NCI-H2029 treated with DMSO at 0.1 percent for 48 hours (cell line): ENCODE measurements around the gene KYNU.
"Not testable (repeated sequence)": the region's sequence is repeated elsewhere in the genome, so short reads cannot be mapped to it uniquely, and the experiment has no call there.

Source experiments
- DNase-seq: peaks from one replicate; lab custom pipeline; 2025; lab: John Stamatoyannopoulos, UW

The KYNU gene

DNA sequence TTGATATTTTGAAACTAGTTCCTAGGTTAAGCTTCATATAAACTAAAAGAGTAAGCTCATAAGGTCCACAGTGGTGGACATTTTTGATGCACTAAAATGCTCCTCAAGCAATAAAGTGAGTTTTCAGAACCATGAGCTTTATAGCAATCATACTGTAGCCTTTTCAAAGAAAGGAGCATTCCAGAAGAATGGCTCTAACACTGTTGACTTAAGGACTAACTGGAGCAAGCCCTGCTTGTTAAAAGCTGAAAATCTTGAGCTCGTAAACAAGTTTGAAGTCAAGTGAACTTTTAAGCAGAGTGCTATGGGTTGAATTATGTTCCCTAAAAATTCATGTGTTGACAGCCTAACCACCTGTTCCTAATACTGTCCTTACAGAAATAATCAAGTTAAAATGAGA lies 38.0 kb downstream of the KYNU start:
- DNase-seq = no peak

DNA sequence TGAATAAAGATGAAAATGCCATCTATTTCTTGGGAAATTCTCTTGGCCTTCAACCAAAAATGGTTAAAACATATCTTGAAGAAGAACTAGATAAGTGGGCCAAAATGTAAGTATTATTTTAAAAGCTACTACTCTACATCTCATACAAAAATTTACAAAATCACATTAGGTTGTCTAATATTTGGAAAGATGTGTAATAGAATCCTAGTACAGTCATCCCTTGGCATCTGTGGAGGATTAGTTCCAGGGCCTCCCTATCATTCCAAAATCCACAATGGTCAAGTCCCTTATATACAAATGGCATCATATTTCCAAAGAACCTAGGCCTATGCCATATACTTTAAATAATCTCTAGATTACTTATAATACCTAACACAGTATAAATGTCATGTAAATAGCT lies 41.2 kb downstream of the KYNU start:
- DNase-seq = no peak

DNA sequence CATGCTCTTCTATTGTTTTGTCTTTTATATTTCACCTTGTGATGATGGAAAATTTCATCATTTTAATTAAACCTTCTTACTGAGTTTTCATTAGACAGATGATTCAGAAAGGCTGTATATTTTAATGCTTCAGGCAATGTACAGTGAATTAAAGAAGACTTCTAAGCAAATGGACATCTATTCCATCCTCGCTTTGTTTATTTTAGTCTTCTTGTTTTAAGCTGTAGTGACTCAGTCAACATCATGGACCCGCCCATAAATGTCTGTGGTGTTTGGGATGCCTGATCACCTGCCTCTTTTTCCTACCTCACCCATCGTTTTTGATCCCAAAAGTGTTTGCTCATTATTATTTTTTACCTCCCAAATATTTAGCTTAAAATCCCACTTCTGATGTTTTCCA lies 43.1 kb downstream of the KYNU start:
- no peak for DNase-seq

DNA sequence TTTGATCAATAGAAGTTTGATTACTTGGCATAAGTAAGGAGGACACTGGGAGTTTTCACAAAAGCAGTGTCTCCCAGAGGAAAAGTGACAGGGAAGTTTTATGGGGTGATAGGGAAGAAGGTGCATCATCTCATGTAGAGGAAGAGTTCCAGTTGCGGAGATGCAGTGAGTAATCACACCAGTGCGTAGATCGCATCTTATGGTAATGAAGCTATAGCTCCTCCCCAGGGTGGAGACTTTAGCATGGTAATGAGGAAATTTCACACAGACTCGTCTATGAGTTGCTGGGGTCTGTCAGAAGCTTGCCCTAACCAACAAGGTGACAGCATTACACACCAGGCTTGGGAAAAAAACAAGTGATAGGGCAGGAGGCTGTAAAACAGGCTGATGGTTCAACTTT lies 49.0 kb downstream of the KYNU start:
- DNase-seq = no peak

DNA sequence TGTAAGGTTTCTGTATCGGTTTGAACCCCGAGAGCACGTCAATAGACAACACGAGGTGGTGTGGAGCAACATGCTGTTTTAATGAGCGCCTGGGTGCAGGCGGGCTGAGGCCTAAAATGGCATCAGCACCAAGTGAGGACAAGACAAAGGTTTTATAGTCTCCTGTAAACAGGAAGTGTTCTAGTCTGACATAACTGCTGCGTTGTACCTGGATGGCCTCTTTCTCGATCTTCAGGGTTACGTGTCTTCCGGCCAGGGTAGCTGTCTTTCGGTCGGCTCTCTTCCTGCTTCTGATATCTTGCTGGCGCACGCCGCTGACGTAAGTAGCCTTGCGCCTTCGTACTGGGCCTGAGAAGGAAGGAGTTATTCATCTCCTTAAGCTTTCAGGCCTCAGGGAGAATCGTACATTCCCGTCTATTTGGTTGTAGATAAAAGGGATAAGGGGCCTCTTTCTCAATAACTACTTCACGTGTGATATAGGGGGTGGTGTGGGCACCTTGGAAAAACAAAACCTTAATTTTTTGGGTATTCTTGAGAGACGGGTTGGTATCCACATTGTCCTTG lies 53.5 kb downstream of the KYNU start:
- peak; percentile 0 for DNase-seq

DNA sequence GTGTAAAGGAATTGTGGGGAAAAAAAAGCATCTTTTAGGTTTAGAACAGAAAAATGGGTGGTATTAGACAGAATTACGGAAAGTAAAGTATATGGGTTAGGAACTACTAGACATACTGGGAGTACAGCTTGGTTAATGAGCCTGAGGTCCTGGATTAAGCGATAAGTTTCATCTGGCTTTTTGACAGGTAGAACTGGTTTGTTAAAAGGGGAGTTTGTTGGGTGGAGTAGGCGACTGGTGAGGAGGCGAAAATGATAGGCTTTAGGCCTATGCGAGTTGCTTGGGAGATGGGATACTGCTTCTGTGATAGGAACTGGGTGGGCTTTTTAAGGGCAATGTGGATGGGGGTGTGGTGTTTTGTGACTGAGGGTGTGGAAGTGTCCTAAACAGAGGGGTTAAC lies 56.5 kb downstream of the KYNU start:
- no peak for DNase-seq

DNA sequence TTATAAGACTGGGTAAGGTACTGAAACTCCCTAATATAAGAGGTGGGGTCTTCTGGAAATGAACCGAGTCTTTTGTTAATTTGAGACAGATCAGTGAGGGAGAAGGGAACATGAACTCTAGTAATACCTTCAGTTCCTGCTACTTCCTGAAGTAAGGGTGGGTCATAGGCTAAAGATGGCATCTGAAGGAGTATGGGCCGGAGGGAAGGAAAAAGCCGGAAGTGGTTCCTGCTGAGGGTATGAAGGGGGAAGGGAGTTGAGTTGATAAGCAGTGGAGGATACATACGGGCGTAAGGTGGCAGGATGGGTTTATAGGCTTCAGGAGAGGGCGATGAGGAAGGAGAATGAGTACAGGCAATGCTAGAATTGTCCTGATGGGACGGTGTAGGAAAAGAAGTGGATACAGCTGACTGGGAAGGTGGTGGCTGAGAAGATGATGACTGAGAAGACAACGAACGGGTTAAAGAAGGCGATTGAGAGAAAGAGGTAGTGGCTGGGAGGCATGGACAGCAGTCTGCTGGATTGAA lies 58.2 kb downstream of the KYNU start:
- DNase-seq = no peak

DNA sequence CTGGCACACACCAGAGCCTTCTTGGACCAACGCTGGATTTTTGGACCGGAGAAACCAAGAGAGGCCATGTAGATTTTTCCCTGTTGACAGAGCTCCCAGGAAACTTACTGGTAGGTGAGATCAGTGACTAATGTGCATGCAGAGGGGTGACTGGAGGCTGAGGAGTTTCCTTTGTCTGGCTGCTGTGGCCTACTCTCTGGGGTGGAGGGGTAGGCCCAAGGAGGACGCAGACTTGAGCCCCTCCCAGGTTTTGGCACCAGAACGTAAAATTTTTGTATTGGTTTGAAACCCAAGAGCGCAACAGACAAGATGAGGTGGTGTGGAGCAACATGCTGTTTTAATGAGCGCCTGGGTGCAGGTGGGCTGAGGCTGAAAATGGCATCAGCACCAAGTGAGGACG lies 59.2 kb downstream of the KYNU start:
- DNase-seq = no peak

DNA sequence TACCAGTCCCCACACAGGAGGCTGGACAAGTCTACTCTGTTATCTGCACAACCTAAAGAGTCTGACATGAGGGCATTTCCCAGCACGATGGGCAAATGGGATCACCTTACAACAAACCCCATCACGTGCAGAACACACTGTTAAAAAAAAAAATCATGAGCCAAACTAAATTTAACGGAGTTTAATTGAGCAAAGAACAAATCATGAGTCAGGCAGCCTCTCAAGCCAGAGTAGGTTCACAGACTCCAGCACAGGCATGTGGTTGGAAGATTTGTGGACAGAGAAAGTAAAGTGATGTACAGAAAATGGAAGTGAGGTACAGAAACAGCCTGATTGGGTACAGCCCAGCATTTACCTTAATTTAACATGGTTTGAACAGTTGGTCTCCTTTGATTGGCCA lies 59.9 kb downstream of the KYNU start:
- no peak for DNase-seq

DNA sequence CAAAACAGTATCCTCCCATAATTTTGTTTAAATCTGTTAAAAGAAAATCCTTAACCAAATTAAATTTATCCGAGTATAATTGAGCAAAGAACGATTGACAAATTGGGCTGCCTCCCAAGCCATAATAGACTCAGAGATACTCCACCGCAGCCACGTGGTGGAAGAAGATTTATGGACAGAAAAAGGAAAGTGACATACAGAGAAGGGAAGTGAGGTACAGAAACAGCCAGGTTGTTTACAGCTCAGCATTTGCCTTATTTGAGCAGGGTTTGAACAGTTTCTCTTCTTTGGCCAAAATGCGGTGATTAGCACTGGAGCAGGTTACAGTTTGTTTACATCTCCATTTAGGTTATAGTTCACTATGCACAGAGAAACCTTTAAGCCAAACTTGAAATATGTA lies 60.8 kb downstream of the KYNU start:
- DNase-seq = no peak

DNA sequence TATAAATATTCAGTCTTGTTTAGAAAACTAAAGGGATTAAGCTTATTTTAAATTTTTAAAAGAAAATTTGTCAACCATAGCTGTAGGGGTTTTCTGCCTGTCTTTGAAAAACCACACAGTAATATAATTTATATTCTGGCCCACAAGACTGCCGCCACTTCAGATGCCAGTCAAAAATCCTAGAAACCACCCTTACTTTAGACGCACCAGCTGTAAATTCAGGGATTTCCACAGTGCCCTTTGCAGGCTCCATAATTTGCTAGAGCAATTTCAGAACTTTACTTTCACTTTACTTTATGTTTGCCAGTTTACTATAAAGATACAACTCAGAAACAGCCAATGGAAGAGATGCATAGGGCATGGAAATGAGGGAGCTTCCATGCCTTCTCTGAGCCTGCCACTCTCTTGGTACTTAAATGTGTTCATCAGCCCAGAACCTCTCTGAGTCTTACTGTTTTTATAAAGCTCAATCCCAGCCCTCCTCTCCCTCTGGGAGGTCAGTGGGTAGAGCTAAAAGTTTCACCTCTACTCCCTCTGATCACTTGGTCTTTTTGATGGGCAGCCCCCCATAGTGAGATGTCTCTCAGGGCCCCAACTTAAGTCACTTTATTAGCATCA lies 63.3 kb downstream of the KYNU start:
- no peak for DNase-seq

DNA sequence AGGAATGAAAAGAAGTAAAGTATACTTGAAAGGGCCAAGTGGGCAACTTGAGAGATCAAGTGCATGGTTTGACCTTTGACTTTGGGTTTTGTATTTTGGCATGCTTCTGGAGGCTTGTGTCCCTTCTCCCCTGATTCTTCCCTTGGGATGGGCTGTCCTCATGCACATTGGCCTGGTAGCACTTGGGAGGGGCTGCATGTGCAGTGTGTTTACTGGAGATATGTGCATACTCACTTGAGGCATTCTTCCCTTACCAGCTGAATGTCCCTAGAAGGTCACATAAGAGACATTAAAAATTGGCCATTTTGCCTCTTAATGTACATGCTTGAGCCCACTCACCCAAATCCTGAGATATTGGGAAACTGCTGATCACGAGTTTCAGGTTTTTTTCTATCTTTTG lies 65.2 kb downstream of the KYNU start:
- DNase-seq = no peak

DNA sequence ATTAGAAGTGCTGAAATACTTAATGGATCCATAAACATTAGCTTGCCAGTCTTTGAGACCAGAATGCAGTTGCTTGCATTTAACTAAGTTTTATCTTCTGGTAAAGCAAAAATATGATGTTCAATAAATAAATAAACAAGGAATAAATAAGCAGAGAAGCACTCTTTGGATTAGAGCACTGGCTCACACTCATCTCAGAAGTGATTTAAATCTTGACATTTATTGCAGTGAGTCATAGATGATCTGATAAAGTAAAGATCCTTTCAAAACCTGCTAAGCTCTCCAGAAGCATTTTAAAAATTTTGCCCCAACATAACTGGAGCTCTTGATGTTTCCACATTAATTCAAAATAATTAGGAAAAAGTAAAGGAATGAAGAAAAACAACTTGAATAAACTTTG lies 66.8 kb downstream of the KYNU start:
- DNase-seq = no peak

DNA sequence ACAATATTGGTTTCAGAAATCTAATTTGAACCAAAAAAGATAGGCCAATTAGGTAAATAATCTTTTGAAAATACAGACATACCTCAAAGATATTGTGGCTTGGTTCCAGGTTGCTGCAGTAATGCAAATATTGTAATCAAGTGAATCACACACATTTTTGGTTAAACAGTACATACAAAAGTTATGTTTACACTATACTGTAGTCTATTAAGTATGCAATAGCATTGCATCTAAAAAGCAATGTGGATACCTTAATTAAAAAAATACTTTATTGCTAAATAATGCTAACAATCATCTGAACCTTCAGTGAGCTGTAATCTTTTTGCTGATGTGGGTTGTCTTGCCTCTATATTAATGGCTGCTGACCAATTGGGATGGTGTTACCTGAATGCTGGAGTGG lies 67.3 kb downstream of the KYNU start:
- no peak for DNase-seq

DNA sequence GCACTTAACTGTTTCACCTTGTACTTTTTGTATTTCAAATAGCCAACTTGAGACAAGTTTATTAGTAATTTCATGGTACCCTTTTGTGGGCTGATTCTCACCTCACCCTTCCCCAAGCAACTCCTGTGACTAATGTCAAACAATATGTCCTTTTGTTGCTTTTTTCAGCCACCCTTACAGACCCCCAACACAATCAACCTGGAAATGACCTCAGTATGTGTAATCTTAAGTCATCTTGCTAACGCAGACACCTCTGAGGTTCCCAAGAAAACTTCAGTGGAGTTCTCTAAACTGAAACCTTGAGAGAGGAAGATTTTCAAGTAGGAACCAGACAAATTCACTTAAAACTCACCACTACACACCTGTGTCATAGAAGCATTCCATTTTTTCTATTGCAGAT lies 69.5 kb downstream of the KYNU start:
- no peak for DNase-seq

DNA sequence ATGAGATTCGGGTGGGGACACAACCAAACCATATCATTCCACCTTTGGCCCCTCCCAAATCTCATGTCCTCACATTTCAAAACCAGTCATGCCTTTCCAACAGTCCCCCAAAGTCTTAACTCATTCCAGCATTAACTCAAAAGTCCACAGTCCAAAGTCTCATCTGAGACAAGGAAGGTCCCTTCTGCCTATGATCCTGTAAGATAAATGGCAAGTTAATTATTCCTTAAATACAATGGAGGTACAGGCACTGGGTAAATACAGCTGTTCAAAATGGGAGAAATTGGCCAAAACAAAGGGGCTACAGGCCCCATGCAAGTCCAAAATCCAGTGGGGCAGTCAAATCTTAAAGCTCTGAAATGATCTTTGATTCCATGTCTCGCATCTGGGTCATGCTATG lies 71.3 kb downstream of the KYNU start:
- not testable (repeated sequence) for DNase-seq

DNA sequence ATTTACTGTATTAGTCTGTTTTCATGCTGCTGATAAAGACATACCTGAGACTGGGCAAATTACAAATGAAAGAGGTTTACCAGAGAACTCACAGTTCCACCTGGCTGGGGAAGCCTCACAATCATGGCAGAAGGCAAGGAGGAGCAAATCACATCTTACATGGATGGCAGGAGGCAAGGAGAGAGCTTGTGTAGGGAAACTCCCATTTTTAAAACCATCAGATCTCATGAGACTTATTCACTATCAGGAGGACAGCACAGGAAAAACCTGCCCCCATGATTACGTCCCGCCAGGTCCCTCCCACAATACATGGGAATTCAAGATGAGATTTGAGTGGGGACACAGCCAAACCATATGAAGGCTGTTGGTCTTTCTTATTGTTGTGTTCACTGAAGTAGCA lies 72.9 kb downstream of the KYNU start:
- DNase-seq = not testable (repeated sequence)

DNA sequence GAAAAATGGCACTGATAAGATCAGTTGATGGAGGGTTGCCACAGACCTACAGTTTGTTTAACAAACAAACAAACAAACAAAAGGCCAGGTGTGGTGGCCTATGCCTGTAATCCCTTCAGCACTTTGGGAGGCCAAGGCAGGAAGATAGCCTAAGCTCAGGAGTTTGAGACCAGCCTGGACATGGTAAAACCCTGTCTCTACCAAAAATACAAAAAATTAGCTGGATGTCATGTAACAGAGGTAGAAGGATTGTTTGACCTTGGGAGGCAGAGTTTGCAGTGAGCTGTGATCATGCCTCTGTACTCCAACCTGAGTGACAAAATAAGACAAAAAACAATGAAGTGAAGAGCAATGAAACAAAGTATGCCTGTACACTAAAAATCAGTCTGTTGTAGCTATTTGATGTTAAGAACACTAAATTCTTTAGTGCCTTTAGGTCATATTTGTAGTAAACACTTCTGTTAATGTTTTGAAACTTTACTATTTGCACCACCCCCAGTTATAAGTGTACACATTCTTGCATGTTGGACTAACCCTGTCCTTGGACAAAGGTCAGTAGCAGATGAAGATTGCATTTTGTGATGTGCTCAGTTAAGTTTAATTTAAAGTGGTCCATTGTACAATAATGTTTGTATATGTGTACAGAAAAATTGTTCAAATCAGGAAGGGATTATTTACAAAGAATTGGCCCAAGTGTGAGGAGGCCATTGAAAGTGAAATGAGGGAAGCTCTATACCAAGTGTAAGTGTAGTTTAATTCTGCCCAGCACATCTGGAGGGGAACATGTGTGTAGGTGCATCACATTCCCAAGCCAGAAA lies 73.9 kb downstream of the KYNU start:
- DNase-seq = no peak

DNA sequence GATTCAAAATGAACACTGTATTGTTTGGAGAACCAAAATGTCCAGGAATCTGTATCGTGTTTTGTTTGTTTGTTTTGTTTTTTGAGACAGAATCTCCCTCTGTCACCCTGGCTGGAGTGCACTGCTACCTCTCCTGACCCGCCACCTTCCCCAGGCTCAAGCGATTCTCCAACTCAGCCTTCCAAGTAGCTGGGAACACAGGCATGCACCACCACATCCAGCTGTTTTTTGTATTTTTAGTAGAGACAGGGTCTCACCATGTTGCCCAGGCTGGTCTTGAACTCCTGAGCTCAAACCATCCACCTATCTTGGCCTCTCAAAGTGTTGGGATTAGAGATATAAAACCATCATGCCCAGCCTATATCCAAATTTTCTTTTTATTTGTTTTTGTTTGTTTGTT lies 74.6 kb downstream of the KYNU start:
- DNase-seq = no peak

DNA sequence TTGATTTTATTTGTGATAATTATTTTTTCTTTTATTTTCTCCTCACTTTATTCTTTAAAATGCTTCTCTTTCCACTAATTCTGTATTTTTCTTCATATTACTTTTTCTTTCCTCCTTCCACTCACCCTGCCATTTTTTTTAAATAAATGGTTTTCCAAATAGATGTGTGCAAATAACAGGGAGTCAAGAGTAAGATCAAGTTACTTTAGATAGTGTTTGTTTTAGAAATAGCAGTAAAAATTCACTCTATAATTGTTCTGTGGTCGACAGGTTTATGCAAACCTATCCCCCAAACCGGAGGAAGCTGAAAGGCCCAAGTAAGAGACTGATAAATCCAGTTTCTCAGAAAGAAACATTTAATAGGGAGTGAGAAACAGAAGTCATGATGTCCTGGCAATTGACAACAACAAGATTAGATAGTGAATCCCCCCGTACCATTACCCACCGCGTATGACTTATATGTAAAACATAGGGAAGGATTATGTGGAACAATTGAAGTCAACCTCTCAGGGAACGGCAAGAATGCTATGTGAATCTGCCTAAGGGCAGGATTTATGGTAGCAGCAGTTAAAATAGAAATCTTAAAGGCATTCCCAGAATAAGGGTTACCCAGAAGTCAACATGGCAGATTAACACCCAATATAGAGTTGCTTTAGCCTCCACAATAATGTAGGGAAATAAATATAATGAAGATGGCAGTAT lies 75.5 kb downstream of the KYNU start:
- DNase-seq = no peak

DNA sequence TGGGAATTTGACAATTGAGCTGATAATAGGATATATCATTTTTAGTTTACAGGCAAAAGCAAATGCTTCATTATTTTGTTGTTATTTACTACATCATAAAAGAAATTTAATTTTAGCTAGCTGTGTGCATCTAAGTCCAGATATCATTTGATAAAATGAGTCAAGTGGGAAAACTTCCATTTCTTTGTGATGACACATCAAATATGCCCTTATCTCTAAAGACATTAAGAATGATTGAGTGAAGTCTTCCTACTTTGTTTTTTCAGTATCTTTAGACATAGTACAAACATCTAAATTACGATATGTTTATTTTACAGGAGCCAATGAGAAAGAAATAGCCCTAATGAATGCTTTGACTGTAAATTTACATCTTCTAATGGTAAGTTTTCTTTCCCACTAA lies 77.0 kb downstream of the KYNU start:
- DNase-seq = no peak

DNA sequence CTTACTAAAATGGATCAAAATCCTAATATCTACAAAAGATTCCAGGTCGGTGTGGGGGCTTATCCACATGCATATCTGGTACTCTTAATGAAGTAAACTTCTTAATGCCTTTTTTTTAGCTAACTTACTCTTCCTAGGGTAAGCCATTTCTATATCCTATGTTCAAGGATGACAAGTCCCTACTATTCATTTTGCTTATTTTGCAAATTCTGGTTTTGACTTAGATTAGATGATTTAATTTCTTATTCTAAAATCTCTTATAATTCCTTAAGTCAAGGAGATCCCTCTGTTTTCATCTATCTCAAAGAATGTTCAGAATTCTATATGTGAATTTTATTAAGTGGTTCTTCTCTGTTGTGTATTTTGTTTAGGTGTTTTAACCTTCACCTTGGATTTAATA lies 79.7 kb downstream of the KYNU start:
- DNase-seq = no peak

DNA sequence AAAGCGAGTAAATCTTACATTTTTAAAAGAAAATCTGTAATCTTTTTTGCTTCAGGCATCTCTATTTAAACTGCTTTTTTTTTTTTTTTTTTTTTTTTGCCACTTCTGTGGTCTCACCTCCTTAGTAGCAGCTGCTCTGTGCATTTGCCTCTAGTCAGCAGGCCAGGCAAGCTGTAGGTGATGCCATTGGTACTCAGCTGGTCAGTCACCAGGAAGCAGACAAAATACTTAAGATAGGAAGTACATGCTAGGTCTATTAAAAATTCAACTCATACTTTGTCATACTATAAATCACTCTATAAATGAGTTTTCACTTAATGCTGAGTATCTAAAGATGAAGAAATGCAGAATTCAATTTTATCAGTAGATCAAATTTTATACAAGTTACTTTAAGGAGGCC lies 83.7 kb downstream of the KYNU start:
- no peak for DNase-seq
